Activated CD4-positive, CD25-positive, alpha-beta regulatory T cell treated with anti-CD3 and anti-CD28 coated beads, Interleukin-2, amount 50 U/mL, for 24 hours (primary cell): ENCODE measurements around the gene RPS26.
A peak's percentile ranks its signal among the peaks of the same experiment; 100 is the strongest.
"Not testable (repeated sequence)": the region's sequence is repeated elsewhere in the genome, so short reads cannot be mapped to it uniquely, and the experiment has no call there.

Source experiments
- ATAC-seq, 2 donors: fragments of 150-1000 bp; cut with Tn5 transposase; one replicate each; pipeline ENCODE4 v1.10.0; 2021; ENCODE audit warnings: mild to moderate bottlenecking in 1 of 2, moderate library complexity in 1 of 2

Gene RPS26

DNA sequence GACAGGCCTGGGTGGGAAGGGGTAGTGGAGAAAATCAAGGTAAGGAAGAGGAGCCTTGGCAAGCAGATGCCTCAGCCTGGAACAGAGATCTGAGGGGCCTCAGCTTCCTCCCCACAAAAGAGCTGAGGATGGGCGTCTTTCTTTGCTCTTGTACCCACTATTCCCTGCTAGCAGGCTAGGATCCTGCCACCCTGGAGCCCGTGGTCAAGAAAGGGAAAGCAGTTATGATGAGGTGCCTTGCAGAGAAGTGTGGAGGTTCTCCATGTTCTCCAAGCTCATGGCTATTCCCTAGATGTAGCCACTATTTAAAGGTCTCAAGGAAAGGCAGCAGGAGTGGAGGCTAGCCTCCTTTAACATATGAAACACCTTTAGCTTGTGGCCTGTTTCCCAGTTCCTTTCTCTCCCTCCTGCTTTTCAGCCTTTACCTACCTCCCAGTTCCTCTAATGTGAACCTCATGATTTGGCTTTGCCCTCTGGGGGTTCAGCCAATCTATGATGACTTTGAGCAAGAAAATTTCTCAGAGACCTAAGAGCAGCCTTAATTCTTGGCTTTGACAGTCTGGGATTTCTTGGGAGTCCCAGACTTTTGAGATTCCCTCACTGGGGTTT is 19.7 kb upstream of the RPS26 start:
- ATAC-seq = no peak

DNA sequence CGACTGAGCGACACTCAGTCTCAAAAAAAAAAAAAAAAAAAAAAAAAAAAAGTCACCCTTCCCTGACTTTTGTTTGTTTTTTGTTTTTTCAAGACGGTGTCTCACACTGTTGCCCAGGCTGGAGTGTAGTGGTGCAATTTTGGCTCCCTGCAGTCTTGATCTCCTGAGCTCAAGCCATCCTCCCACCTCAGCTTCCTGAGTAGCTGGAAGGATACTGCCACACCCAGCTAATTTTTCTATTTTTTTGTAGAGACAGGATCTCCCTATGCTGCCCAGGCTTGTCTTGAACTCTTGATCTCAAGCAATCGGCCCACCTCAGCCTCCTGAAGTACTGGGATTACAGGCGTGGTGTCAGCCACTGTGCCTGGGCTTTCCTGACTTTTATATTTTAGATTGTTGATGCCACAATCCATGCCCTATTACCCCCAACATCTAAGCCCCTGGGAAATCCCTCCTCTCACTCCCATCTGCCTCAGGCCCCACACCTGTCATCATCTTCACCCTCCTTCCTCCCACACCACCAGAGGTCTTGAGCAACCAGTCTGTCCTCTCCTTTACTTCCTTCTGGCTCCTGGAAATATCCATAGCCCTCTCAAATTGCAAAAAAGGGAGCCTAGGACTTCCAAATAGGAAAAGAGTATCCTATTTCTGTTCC is 13.1 kb upstream of the RPS26 start:
- no peak for ATAC-seq

DNA sequence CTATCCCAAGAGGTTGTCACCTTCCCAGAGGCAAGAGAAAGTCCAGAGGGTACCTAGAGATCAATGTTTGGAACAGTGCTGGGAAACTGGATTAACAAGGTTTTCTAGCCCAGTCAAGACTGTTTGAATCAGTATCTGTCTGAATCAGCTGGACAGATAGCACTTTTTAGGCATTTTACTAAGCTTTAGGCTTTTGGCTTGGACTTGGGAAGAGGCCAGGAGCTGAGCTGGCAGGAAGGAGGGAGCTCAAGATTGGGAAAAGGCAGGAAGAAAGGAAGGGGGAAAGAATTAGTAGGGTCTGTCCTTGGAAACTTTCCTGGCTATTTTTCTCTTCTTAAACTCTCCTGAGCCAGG is 12.6 kb upstream of the RPS26 start:
- ATAC-seq = no peak

- peak in 1 of 2 donors; percentile 37 for ATAC-seq
These were observed 11.9 kb upstream of the RPS26 start for GRCh38 chr12:56029666-56030293.

- ATAC-seq = peak; percentile 71 to 73
These were observed 9.7 kb upstream of the RPS26 start for GRCh38 chr12:56031987-56032386.

GRCh38 chr12:56034586-56035332 is 7.0 kb upstream of the RPS26 start:
- peak; percentile 65 to 71 for ATAC-seq

GRCh38 chr12:56037161-56037560 is 4.6 kb upstream of the RPS26 start:
- no peak for ATAC-seq

- ATAC-seq = no peak
These were observed 3.6 kb upstream of the RPS26 start for GRCh38 chr12:56038022-56038655.

DNA sequence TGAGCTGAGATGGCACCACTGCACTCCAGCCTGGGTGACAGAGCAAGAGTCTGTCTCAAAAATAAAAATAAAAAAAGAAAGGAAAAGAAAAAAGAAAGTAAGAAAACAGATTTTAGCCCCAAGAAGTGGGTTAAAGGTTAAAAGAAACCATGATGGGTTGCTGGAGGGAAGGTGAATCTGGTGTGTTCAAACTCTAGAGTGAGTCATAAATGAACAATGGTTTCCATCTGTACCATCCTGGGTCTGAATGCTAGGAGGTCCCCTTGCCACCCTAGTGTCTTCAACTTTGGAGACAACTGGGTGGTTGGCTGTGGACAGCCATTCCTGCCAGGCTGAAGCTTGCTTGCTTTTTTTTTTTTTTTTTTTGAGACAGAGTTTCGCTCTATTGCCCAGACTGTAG is 1.6 kb upstream of the RPS26 start:
- peak; percentile 63 to 70 for ATAC-seq

DNA sequence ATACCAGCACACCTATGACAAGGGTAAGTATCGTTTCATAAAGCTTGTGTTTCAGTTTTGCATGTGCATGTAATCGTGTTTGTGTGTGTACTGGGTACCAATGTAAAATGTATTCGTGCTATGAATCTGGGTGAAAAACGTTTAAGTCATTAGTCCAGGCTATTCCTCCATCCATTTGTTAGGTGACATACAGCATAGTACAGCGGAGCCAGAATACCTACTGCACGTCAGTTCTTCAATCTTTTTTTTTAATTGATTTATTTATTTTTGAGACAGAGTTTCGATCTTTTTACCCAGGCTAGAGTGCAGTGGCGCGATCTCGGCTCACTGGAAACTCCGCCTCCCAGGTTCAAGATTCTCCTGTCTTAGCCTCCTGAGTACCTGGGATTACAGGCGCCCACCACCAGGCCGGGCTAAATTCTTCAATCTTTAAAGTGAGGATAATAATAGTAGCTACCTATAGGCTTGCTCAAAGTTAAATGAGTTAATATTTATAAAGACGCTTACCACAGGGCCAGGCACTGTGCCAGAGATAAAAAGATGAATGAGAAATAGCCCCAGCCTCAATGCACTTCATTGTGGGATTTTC is 661 bp upstream of the RPS26 start:
- ATAC-seq = peak; percentile 25 to 27

DNA sequence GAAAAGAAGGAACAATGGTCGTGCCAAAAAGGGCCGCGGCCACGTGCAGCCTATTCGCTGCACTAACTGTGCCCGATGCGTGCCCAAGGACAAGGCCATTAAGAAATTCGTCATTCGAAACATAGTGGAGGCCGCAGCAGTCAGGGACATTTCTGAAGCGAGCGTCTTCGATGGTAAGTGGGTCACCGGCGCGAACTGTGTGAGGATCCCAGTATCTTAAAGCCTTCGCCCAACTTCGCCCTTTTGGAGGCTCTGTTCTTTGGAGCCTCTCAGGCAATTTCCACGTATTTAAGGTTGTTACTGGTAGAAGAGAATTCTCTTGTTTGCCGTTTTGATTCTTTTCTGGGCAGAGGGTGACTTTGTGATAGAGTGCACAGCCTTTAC is 704 bp downstream of the RPS26 start:
- ATAC-seq = not testable (repeated sequence)

GRCh38 chr12:56042843-56043242 is 1.1 kb downstream of the RPS26 start:
- ATAC-seq = no peak

DNA sequence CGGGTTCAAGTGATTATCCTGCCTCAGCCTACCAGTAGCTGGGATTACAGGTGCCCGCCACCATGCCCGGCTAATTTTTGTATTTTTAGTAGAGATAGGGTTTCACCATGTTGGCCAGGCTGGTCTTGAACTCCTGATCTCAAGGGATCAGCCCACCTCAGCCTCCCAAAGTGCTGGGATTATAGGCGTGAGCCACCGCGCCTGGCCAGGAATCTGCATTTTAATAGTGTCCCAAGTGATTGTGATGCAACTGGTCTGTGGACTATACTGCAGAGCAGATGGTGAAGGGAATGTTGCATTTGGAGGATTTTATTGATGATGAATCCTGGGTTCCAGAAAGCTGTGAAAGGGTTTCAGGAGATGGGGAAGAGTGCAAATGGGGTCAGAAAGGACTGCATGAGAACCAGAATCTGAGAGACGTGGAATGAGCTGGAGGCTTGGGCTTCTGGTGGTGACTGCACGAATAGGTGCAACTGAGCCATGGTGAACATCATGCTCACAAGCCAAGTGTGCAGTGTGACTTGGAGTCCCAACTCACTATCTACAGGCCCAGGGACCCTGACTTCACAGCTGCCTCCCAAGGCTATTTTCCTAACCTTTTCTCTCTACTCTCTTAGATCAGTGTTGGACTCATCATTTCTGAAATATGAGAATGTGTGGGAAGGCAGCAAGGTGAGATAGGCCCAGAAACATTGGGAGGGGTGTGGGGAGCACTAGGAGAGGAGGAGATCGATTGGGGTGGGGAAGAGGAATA is 4.5 kb downstream of the RPS26 start:
- no peak for ATAC-seq

DNA sequence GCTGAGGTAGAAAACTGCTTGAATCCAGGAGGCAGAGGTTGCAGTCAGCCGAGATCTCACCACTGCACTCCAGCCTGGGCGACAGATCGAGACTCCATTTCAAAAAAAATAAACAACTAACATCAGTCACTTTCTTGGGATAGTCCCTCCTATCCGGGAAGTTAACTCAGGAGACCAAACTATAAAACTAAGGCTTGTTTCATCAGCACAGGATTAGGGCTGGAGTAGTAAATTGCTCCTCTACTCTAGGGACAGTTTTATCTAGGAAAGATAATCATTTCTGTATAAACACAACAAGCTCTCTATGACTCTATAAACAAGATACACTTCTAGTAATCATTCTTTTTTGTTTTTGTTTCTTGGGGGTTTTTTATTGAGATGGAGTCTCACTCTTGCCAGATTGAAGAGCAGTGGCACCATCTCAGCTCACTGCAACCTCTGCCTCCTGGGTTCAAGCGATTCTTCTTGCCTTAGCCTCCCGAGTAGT is 11.7 kb downstream of the RPS26 start:
- no peak for ATAC-seq

DNA sequence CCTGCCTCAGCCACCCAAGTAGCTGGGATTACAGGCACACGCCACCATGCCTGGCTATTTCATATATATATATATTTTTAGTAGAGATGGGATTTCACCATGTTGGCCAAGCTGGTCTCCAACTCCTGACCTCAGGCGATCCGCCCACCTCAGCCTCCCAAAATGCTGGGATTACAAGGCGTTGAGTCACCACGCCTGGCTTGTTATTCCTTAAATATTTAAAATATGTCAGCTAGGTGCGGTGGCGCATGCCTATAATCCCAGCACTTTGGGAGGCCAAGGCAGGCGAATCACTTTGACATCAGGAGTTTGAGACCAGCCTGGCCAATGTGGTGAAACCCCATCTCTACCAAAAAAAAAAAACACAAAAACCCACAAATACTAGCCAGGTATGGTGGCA is 18.2 kb downstream of the RPS26 start:
- not testable (repeated sequence) for ATAC-seq

GRCh38 chr12:56061982-56062381 is 20.3 kb downstream of the RPS26 start:
- no peak for ATAC-seq

- ATAC-seq = no peak
These were observed 21.3 kb downstream of the RPS26 start for GRCh38 chr12:56062996-56063395.

GRCh38 chr12:56071648-56072047 is 29.9 kb downstream of the RPS26 start:
- no peak for ATAC-seq

DNA sequence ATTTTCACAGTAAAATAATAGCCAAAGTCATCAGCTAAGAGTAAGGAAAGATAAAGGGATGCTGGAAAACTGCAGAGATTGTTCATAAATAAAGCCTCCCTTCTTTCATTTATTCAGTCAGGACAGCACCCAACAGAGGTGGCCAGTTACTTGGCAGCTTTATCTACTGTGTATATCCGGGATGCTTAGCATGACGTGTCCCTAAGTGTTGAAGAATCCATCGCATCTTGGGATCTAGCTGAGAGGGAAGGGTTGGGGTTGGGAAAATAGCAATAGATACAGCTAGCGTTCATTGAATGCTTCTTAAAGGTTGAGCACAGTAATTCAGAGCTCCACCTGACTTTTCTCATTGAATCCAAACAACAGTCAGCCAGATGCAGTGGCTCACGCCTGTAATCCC is 32.7 kb downstream of the RPS26 start:
- ATAC-seq = no peak

GRCh38 chr12:56077966-56078365 is 36.2 kb downstream of the RPS26 start:
- not testable (repeated sequence) for ATAC-seq

- no peak for ATAC-seq
These were observed 36.7 kb downstream of the RPS26 start for GRCh38 chr12:56078427-56078826.
